HCT116 (cell line): Measurements from ENCODE around the gene GANAB. TPM values are rescaled to one million over a fixed set of nuclear protein-coding genes. Genes with fewer than 3 reads are reported as not detected.

ENCODE experiments used
- ATAC-seq: fragments of 200-7000 bp; cut with Tn5 transposase; 2 replicates; pipeline ENCODE4 v1.9.1; 2020; ENCODE audit warnings: mild to moderate bottlenecking, moderate library complexity
- BruUV-seq: library from RNA; stranded (reverse); fragments of 400-500 nt; replicated peaks from 2 replicates; lab custom pipeline; 2021; lab: Mats Ljungman, UMichigan
- CTCF ChIA-PET: fragments of 300-600 bp; sonication (Branson Sonifier 250); formaldehyde crosslinking; loops from one replicate; lab custom pipeline; 2021; ENCODE audit warnings: antibody characterized with exemption; lab: Charles Lee
- POLR2A ChIA-PET: fragments of 300-600, 350-600 bp; sonication (Branson Sonifier 250); formaldehyde crosslinking; loops from one replicate; lab custom pipeline; 2021; ENCODE audit warnings: antibody characterized with exemption; lab: Charles Lee
- RAD21 ChIA-PET, 2 experiments: fragments of 300-600 bp; sonication (Branson Sonifier 250); formaldehyde crosslinking; loops; one replicate each; lab custom pipeline; 2023; ENCODE audit warnings: low total read pairs in 2 of 2; ENCODE audit not compliant: uncharacterized antibody in 2 of 2, unreplicated experiment in 2 of 2, low non-redundant PET in 1 of 2; lab: Charles Lee
- DNase-seq: peaks from one replicate; pipeline ENCODE4 v3.0.0-alpha.2; 2010; ENCODE audit warnings: low read depth, low spot score
- H2AFZ ChIP-seq: fragments of 200-600 bp; shearing (Covaris generic), sonication (generic); 2 replicates; pipeline ENCODE4 v1.6.1; 2017; ENCODE audit warnings: low read depth, mixed run types, mixed read lengths, antibody characterized with exemption, low read length; ENCODE audit not compliant: poor library complexity, severe bottlenecking
- H3K27ac ChIP-seq: 2 replicates; pipeline ENCODE4 v1.5.1; 2012; ENCODE audit warnings: low read depth, low read length
- H3K27me3 ChIP-seq: fragments of 200-600 bp; sonication (generic); 2 replicates; pipeline ENCODE4 v1.6.1; 2016; ENCODE audit warnings: mixed run types, low read length, mixed read lengths; ENCODE audit not compliant: insufficient read depth
- H3K36me3 ChIP-seq, 2 experiments: fragments of 200-500 bp in 1 of 2; fragments of 200-600 bp in 1 of 2; sonication (Bioruptor generic) in 1 of 2; sonication (generic) in 1 of 2; 2 replicates each; pipeline versions ENCODE4 v1.5.1 to v1.6.1; 2014 to 2016; ENCODE audit warnings: low read length in 2 of 2, inconsistent platforms in 1 of 2, mixed read lengths in 1 of 2, mixed run types in 1 of 2; ENCODE audit not compliant: insufficient read depth in 2 of 2, control insufficient read depth in 1 of 2
- H3K4me1 ChIP-seq, 2 experiments: fragments of 200-600 bp in 1 of 2; sonication (generic) in 1 of 2; 2 replicates each; pipeline versions ENCODE4 v1.5.1 to v1.6.1; 2012 to 2017; ENCODE audit warnings: low read length in 2 of 2, inconsistent platforms in 1 of 2, mild to moderate bottlenecking in 1 of 2, mixed read lengths in 1 of 2, mixed run types in 1 of 2, moderate library complexity in 1 of 2; ENCODE audit not compliant: insufficient read depth in 2 of 2, control insufficient read depth in 1 of 2
- H3K4me2 ChIP-seq: fragments of 200-600 bp; sonication (generic); 2 replicates; pipeline ENCODE4 v1.6.1; 2017; ENCODE audit warnings: mixed run types, low read length, mixed read lengths
- H3K4me3 ChIP-seq, 2 experiments: fragments of 200-600 bp in 1 of 2; sonication (generic) in 1 of 2; replicated peaks in 1 of 2; 2 replicates each; pipeline ENCODE4 v1.5.1; 2011 to 2016; ENCODE audit warnings: low read length in 2 of 2, control low read depth in 1 of 2, low read depth in 1 of 2, mild to moderate bottlenecking in 1 of 2, mixed read lengths in 1 of 2, mixed run types in 1 of 2
- H3K79me2 ChIP-seq: fragments of 200-600 bp; sonication (generic); 2 replicates; pipeline ENCODE4 v1.6.1; 2017; ENCODE audit warnings: mild to moderate bottlenecking, mixed run types, low read length, moderate library complexity, mixed read lengths; ENCODE audit not compliant: insufficient read depth
- H3K9ac ChIP-seq: fragments of 200-600 bp; sonication (generic); 2 replicates; pipeline ENCODE4 v1.6.1; 2016; ENCODE audit warnings: low read length, mixed read lengths
- H3K9me2 ChIP-seq: fragments of 200-600 bp; sonication (generic), shearing (Covaris generic); 2 replicates; pipeline ENCODE4 v1.6.1; 2017; ENCODE audit warnings: mixed run types, mild to moderate bottlenecking, moderate library complexity; ENCODE audit not compliant: insufficient read depth
- H3K9me3 ChIP-seq, 2 experiments: fragments of 200-500 bp in 1 of 2; fragments of 200-600 bp in 1 of 2; sonication (Bioruptor generic) in 1 of 2; sonication (generic) in 1 of 2; 2 replicates each; pipeline ENCODE4 v1.6.1; 2014 to 2017; ENCODE audit warnings: low read length in 2 of 2, mixed read lengths in 2 of 2, inconsistent platforms in 1 of 2, low read depth in 1 of 2, mild to moderate bottlenecking in 1 of 2, mixed run types in 1 of 2, moderate library complexity in 1 of 2; ENCODE audit not compliant: control insufficient read depth in 1 of 2, insufficient read depth in 1 of 2
- H4K20me1 ChIP-seq: fragments of 200-600 bp; sonication (generic), shearing (Covaris generic); 2 replicates; pipeline ENCODE4 v1.6.1; 2017; ENCODE audit warnings: mixed run types, mild to moderate bottlenecking, moderate library complexity; ENCODE audit not compliant: insufficient read depth
- CBX3 ChIP-seq: IDR thresholded peaks from 2 replicates; pipeline ENCODE4 v1.6.1; 2012; ENCODE audit warnings: low read depth
- CEBPB ChIP-seq: IDR thresholded peaks from 2 replicates; pipeline ENCODE4 v1.6.1; 2012; ENCODE audit warnings: low read depth
- CTCF ChIP-seq, 3 experiments: fragments of 200-600 bp in 1 of 3; sonication (generic) in 1 of 3; IDR thresholded peaks in 2 of 3; conservative IDR thresholded peaks in 1 of 3; 2 replicates each; pipeline ENCODE4 v1.5.1; 2012 to 2017; ENCODE audit warnings: low read depth in 2 of 3, low read length in 2 of 3, antibody characterized with exemption in 1 of 3, borderline replicate concordance in 1 of 3, control low read depth in 1 of 3, mild to moderate bottlenecking in 1 of 3, mixed read lengths in 1 of 3, mixed run types in 1 of 3, moderate library complexity in 1 of 3; ENCODE audit not compliant: insufficient read depth in 1 of 3
- EGR1 ChIP-seq: IDR thresholded peaks from 2 replicates; pipeline ENCODE4 v1.6.1; 2012; ENCODE audit warnings: low read depth
- ELF1 ChIP-seq: IDR thresholded peaks from 2 replicates; pipeline ENCODE4 v1.6.1; 2012; ENCODE audit warnings: low read depth, borderline replicate concordance
- EZH2 ChIP-seq: fragments of 200-600 bp; sonication (generic); IDR thresholded peaks from 2 replicates; pipeline ENCODE4 v1.6.1; 2017; ENCODE audit warnings: antibody characterized with exemption, mixed run types
- EZH2phosphoT487 ChIP-seq: fragments of 200-600 bp; IDR thresholded peaks from 2 replicates; pipeline ENCODE4 v1.6.1; 2018; ENCODE audit warnings: antibody characterized with exemption, borderline replicate concordance
- SIN3A ChIP-seq: IDR thresholded peaks from 2 replicates; pipeline ENCODE4 v1.6.1; 2012; ENCODE audit warnings: low read depth
- SRF ChIP-seq: IDR thresholded peaks from 2 replicates; pipeline ENCODE4 v1.6.1; 2012; ENCODE audit warnings: low read depth
- TCF7L2 ChIP-seq: IDR thresholded peaks from 2 replicates; pipeline ENCODE4 v1.7.0; 2011; ENCODE audit warnings: borderline replicate concordance, inconsistent platforms; ENCODE audit not compliant: insufficient read depth, insufficient read length; ENCODE audit errors: extremely low read depth
- YY1 ChIP-seq: IDR thresholded peaks from 2 replicates; pipeline ENCODE4 v1.6.1; 2011; ENCODE audit warnings: low read length, low read depth, moderate library complexity, mild to moderate bottlenecking; ENCODE audit not compliant: insufficient replicate concordance; ENCODE audit errors: extremely low read depth
- ZBTB33 ChIP-seq: IDR thresholded peaks from 2 replicates; pipeline ENCODE4 v1.6.1; 2011; ENCODE audit warnings: mild to moderate bottlenecking, low read length, moderate library complexity; ENCODE audit not compliant: insufficient replicate concordance; ENCODE audit errors: extremely low read depth
- ZFX ChIP-seq: fragments of 450-650 bp; IDR thresholded peaks from 2 replicates; pipeline ENCODE4 v1.6.1; 2017
- ZNF274 ChIP-seq: fragments of 200-500 bp; sonication (Bioruptor generic); IDR thresholded peaks from 2 replicates; pipeline ENCODE4 v1.6.1; 2014; ENCODE audit warnings: mild to moderate bottlenecking, low read depth, low read length, inconsistent platforms
- intact Hi-C: fragments of 100-400 bp; cut with micrococcal nuclease; formaldehyde crosslinking; loops from 2 replicates; pipeline ENCODE4 v1.10.0; 2022
- total RNA-seq: library from RNA; stranded (reverse); gene quantifications from one replicate; pipeline ENCODE4 v1.2.1, GENCODE V29; 2021; ENCODE audit not compliant: unreplicated experiment
- TF ChIP-seq, protein P1 (sequence below): IDR thresholded peaks from 2 replicates; pipeline ENCODE4 v1.6.1; 2012; ENCODE audit warnings: low read depth

GANAB gene
- total RNA-seq, 1 experiment from 2014 or later: 410 TPM

- no peak for TF ChIP-seq CTCF (IDR thresholded peaks at IDR 0.05 in 2 of 3, conservative IDR thresholded peaks at IDR 0.05 in 1 of 3; ENCODE audit: borderline replicate concordance in 1 of 3, insufficient read depth in 1 of 3, low read depth in 2 of 3, low read length in 2 of 3)
- TF ChIP-seq YY1: peak; percentile 21
- no peak for TF ChIP-seq EZH2phosphoT487
- TF ChIP-seq SRF: no peak
- TF ChIP-seq, all 23 proteins: peak for 5
These were observed 32.6 kb upstream of the GANAB start, which contains the start of gene UBXN1 (continued) for GRCh38 chr11:62678770-62679696.

DNA sequence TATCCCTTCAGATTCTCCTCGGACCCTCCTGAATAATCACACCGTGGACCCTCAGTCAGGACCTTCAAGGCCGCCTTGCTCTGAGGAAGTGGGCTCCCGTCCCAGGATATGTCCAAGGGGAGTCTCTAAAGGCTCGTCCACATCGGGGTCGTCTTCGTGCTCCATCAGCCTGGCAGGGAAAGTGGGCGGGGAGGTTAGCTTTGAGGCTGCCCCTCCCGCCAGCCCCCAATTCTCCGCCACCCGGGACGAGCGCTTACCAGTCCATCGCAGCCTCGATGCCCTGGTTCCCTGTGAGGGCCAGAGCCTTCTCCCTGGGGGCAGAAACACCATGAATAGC, 32.0 kb upstream of the GANAB start:
- Histone ChIP-seq H3K79me2 (peaks cover 49% of the 10 kb centered on the region), H3K4me2 (peak overlapping the region; percentile 95), H3K9me2 (no peaks in the 10 kb centered on the region), H3K36me3 (peaks cover 4 to 11% of the 10 kb centered on the region in 2 experiments; a peak in 3 of 4 replicates), H3K9me3 (no peaks in the 10 kb centered on the region), H3K4me1 (peaks cover 24 to 45% of the 10 kb centered on the region in 2 experiments), H3K27ac (peak overlapping the region; percentile 82), H3K9ac (peak overlapping the region; percentile 84), H3K4me3 (peak overlapping the region; percentile 80 to 87), H4K20me1 (no peaks in the 10 kb centered on the region), H3K27me3 (no peaks in the 10 kb centered on the region), H2AFZ (no peak overlapping the region)
- DNase-seq (no peak), ATAC-seq (peak; percentile 6; the same call in 1 of the 2 replicates)
- RAD21 ChIA-PET: no interaction called here
- CTCF ChIA-PET: no interaction called here
- no TSS peak for BruUV-seq
- intact Hi-C loops: loop anchor here (10.0 kb wide), 1 partner anchor 86 kb away; the partner anchor contains the start of gene POLR2G
- POLR2A ChIA-PET: interaction anchor here (3.0 kb wide), 1 partner anchor 10 kb away, joined by 16 read pairs; no protein-coding TSS in a partner anchor
- TF ChIP-seq YY1 (no peak), ZNF274 (no peak), ZFX (no peak), EZH2phosphoT487 (no peak), ZBTB33 (no peak), EZH2 (no peak), SIN3A (no peak), CEBPB (no peak), EGR1 (no peak), CBX3 (no peak), ELF1 (no peak), TCF7L2 (no peak)
- TF ChIP-seq, protein P1, sequence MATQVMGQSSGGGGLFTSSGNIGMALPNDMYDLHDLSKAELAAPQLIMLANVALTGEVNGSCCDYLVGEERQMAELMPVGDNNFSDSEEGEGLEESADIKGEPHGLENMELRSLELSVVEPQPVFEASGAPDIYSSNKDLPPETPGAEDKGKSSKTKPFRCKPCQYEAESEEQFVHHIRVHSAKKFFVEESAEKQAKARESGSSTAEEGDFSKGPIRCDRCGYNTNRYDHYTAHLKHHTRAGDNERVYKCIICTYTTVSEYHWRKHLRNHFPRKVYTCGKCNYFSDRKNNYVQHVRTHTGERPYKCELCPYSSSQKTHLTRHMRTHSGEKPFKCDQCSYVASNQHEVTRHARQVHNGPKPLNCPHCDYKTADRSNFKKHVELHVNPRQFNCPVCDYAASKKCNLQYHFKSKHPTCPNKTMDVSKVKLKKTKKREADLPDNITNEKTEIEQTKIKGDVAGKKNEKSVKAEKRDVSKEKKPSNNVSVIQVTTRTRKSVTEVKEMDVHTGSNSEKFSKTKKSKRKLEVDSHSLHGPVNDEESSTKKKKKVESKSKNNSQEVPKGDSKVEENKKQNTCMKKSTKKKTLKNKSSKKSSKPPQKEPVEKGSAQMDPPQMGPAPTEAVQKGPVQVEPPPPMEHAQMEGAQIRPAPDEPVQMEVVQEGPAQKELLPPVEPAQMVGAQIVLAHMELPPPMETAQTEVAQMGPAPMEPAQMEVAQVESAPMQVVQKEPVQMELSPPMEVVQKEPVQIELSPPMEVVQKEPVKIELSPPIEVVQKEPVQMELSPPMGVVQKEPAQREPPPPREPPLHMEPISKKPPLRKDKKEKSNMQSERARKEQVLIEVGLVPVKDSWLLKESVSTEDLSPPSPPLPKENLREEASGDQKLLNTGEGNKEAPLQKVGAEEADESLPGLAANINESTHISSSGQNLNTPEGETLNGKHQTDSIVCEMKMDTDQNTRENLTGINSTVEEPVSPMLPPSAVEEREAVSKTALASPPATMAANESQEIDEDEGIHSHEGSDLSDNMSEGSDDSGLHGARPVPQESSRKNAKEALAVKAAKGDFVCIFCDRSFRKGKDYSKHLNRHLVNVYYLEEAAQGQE: no peak
